C4-2B (cell line): Measurements from ENCODE around the gene PPP3CA.

ENCODE experiments used
- CTCF ChIP-seq: fragments of 450-650 bp; conservative IDR thresholded peaks from 2 replicates; pipeline ENCODE4 v1.5.1; 2017; ENCODE audit warnings: mild to moderate bottlenecking
- ZFX ChIP-seq: fragments of 450-650 bp; IDR thresholded peaks from 2 replicates; pipeline ENCODE4 v1.6.1; 2017

GRCh38 chr4:101348995-101349800, 1.9 kb upstream of the PPP3CA start:
- TF ChIP-seq CTCF, result no peak
- no peak for TF ChIP-seq ZFX
